GM15510 (cell line): ENCODE measurements around the gene LRRK1.

Experiments
- POLR2A ChIP-seq: IDR thresholded peaks from 3 replicates; pipeline ENCODE4 v1.6.1; 2011; ENCODE audit warnings: borderline replicate concordance; ENCODE audit not compliant: insufficient read length; ENCODE audit errors: extremely low read depth

Gene LRRK1

GRCh38 chr15:101022306-101022705 is 103.1 kb downstream of the LRRK1 start:
- no peak for TF ChIP-seq POLR2A

- TF ChIP-seq POLR2A = no peak
Observed at GRCh38 chr15:101022876-101023275, 103.7 kb downstream of the LRRK1 start.

- no peak for TF ChIP-seq POLR2A
Observed at GRCh38 chr15:101023501-101024072, 104.4 kb downstream of the LRRK1 start.

- TF ChIP-seq POLR2A = no peak
Observed at GRCh38 chr15:101024073-101024695, 105.0 kb downstream of the LRRK1 start.

GRCh38 chr15:101024706-101025500 is 105.7 kb downstream of the LRRK1 start:
- TF ChIP-seq POLR2A = no peak

- TF ChIP-seq POLR2A = no peak
Observed at GRCh38 chr15:101025501-101025885, 106.3 kb downstream of the LRRK1 start.

- no peak for TF ChIP-seq POLR2A
Observed at GRCh38 chr15:101025896-101026631, 106.9 kb downstream of the LRRK1 start.

- no peak for TF ChIP-seq POLR2A
Observed at GRCh38 chr15:101026656-101027272, 107.6 kb downstream of the LRRK1 start.

GRCh38 chr15:101027273-101027901 is 108.2 kb downstream of the LRRK1 start:
- no peak for TF ChIP-seq POLR2A

- TF ChIP-seq POLR2A = no peak
Observed at GRCh38 chr15:101027920-101028319, 108.8 kb downstream of the LRRK1 start.

GRCh38 chr15:101028321-101028720 is 109.2 kb downstream of the LRRK1 start:
- TF ChIP-seq POLR2A = no peak

GRCh38 chr15:101028772-101029438 is 109.7 kb downstream of the LRRK1 start:
- no peak for TF ChIP-seq POLR2A

GRCh38 chr15:101029971-101030661 is 111.0 kb downstream of the LRRK1 start:
- no peak for TF ChIP-seq POLR2A
